Subcutaneous abdominal adipose tissue (tissue), 5 donors: Measurements from ENCODE around the gene AXIN2.
A peak's percentile ranks its signal among the peaks of the same experiment; 100 is the strongest.

Experiments used
- H3K27ac ChIP-seq: one replicate; pipeline ENCODE4 v1.7.0; 2013; ENCODE audit warnings: low read depth, mild to moderate bottlenecking, inconsistent platforms, low read length, moderate library complexity
- H3K27me3 ChIP-seq, 5 donors: one replicate each; pipeline ENCODE4 v1.7.0; 2013; ENCODE audit warnings: low read length in 5 of 5, inconsistent platforms in 1 of 5; ENCODE audit not compliant: control insufficient read depth in 5 of 5, insufficient read depth in 4 of 5
- H3K36me3 ChIP-seq, 5 donors: one replicate each; pipeline ENCODE4 v1.7.0; 2013; ENCODE audit warnings: low read length in 5 of 5; ENCODE audit not compliant: control insufficient read depth in 5 of 5, insufficient read depth in 5 of 5
- H3K4me1 ChIP-seq, 5 donors: one replicate each; pipeline ENCODE4 v1.7.0; 2013; ENCODE audit warnings: low read length in 5 of 5, mild to moderate bottlenecking in 3 of 5, moderate library complexity in 1 of 5; ENCODE audit not compliant: control insufficient read depth in 5 of 5, insufficient read depth in 5 of 5
- H3K4me3 ChIP-seq, 5 donors: one replicate each; pipeline ENCODE4 v1.7.0; 2013; ENCODE audit warnings: low read length in 5 of 5, low read depth in 1 of 5
- H3K9ac ChIP-seq, 5 donors: one replicate each; pipeline ENCODE4 v1.7.0; 2013; ENCODE audit warnings: low read length in 5 of 5, mild to moderate bottlenecking in 4 of 5, moderate library complexity in 3 of 5
- H3K9me3 ChIP-seq, 5 donors: one replicate each; pipeline ENCODE4 v1.7.0; 2013; ENCODE audit warnings: low read length in 5 of 5; ENCODE audit not compliant: control insufficient read depth in 5 of 5
- donor health status: healthy.
- donor health status: healthy.
- donor health status: healthy.
- donor health status: healthy.
- donor health status: healthy.

The AXIN2 gene

DNA sequence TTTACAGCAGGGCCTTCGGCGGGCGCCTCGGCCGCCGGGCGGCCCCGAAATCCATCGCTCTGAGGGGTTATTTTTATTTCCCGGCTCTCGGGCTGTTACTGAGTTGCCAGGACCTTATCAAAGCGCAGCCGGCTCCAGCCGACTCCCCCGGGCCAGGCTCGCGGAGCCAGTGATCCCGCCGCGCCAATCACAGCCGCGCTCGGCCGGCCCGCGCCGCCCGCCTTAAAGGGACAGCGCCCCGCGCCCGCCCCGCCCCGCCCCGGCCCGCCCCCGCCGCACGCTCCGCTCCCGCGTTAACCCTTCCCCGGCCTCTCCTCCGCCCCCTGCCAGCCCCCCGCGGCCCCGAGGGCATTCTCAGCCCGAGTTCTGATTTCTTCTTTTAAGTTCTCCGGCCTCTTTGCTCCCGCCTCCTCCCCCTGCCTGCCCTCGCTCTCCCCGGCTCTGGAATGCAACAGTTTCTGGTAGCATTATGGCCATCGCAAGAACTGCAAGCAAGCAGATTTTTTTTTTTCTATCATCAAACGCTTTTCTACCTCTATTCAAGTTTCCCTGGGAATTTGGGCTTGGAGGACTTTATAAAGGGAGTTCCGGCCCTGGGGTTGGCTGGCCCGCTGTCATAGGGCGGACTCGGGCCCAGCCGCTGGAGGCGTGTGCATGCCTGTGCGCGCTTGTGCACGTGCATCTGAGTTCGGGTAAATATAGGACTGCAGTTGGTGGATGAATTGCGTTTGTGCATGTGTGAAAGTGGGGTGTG, at the start of gene AXIN2:
Gene AXIN2, minus strand, starts transcription at position 197 of the 754 bp plus-strand sequence. CDS start 3,028 bp downstream, outside the sequence.
- peak within 1 kb of the TSS in 3 of 5 donors; percentile 69 to 72 (median 71) for H3K9ac ChIP-seq
- no peak within 1 kb of the TSS for H3K27ac ChIP-seq
- H3K4me3 ChIP-seq, result peak within 1 kb of the TSS; percentile 67 to 85 (median 77)
- no peaks in the 10 kb centered on the region for H3K9me3 ChIP-seq
- peaks cover 0 to 5% (median 0%) of the 10 kb centered on the region in 5 donors for H3K36me3 ChIP-seq
- H3K27me3 ChIP-seq, result no peaks in the 10 kb centered on the region
- peaks cover 0 to 31% (median 21%) of the 10 kb centered on the region in 5 donors for H3K4me1 ChIP-seq

- H3K9me3 ChIP-seq, result no peaks in the 10 kb centered on the region
- no peak overlapping the region for H3K27ac ChIP-seq
- peaks cover 0 to 15% (median 7%) of the 10 kb centered on the region in 5 donors for H3K4me1 ChIP-seq
- H3K27me3 ChIP-seq, result no peaks in the 10 kb centered on the region
- no peaks in the 10 kb centered on the region for H3K36me3 ChIP-seq
- H3K4me3 ChIP-seq, result peak overlapping the region in 1 of 5 donors; percentile 17
- H3K9ac ChIP-seq, result no peak overlapping the region
These were observed 48.3 kb upstream of the AXIN2 start for GRCh38 chr17:65609749-65610148.

GRCh38 chr17:65609286-65609685, 47.8 kb upstream of the AXIN2 start:
- Histone ChIP-seq H3K36me3 (no peaks in the 10 kb centered on the region), H3K27me3 (no peaks in the 10 kb centered on the region), H3K4me1 (peaks cover 0 to 15% (median 7%) of the 10 kb centered on the region in 5 donors), H3K9me3 (no peaks in the 10 kb centered on the region), H3K9ac (no peak overlapping the region), H3K27ac (no peak overlapping the region), H3K4me3 (peak overlapping the region in 1 of 5 donors; percentile 17)

- H3K4me1 ChIP-seq, result peaks cover 0 to 10% (median 6%) of the 10 kb centered on the region in 5 donors
- no peaks in the 10 kb centered on the region for H3K9me3 ChIP-seq
- H3K27me3 ChIP-seq, result no peaks in the 10 kb centered on the region
- H3K4me3 ChIP-seq, result no peak overlapping the region
- no peak overlapping the region for H3K27ac ChIP-seq
- H3K36me3 ChIP-seq, result no peaks in the 10 kb centered on the region
- no peak overlapping the region for H3K9ac ChIP-seq
These were observed 42.6 kb upstream of the AXIN2 start for GRCh38 chr17:65604070-65604469.

- Histone ChIP-seq H3K36me3 (no peaks in the 10 kb centered on the region), H3K9me3 (no peaks in the 10 kb centered on the region), H3K9ac (no peak overlapping the region), H3K4me1 (peaks cover 0 to 8% (median 6%) of the 10 kb centered on the region in 5 donors), H3K27ac (no peak overlapping the region), H3K27me3 (no peaks in the 10 kb centered on the region), H3K4me3 (no peak overlapping the region)
These were observed 40.4 kb upstream of the AXIN2 start for GRCh38 chr17:65601881-65602280.

DNA sequence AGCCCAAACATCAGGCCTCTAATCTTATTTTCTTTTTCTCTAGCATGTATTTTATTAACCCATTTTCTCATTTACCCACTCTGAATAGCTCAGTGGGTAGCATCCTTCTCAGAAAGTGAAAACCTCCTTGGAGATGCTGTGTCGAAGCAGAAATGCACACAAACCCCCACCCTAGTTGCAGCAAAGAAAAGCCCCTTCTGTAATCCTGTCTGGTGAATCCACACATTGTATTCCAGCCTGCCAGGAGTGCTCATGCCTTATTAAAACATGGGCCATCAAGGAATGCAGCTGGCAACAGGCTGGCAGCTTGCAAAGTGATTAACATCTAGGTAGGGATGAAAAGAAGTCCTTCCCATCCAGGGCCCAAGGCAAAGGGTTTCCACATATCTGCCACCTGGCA, 39.7 kb upstream of the AXIN2 start:
- H3K9ac ChIP-seq, result no peak overlapping the region
- H3K27ac ChIP-seq, result no peak overlapping the region
- H3K9me3 ChIP-seq, result no peaks in the 10 kb centered on the region
- H3K36me3 ChIP-seq, result no peaks in the 10 kb centered on the region
- H3K27me3 ChIP-seq, result no peaks in the 10 kb centered on the region
- H3K4me3 ChIP-seq, result no peak overlapping the region
- H3K4me1 ChIP-seq, result peaks cover 0 to 8% (median 6%) of the 10 kb centered on the region in 5 donors

DNA sequence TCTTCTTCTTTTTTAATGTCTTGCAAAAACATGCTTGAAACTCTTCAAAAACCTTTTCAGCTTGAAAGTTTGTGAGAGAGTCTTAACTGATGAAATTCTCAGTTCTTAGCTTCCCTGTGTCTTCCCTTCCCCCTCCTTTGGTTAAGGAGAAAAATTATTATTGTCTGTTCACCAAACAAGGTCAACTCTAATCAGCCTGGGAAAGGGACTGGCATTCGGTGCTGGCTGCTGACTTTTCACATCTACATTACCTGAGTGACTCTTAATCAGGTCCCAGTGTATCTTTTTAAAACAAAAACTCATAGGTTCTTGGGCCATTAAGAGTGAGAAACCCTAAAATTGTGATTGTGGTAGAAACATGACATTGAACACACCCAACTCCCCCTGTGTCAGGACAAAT, 39.1 kb upstream of the AXIN2 start:
- Histone ChIP-seq H3K4me1 (peaks cover 0 to 8% (median 6%) of the 10 kb centered on the region in 5 donors), H3K27ac (no peak overlapping the region), H3K9ac (no peak overlapping the region)

DNA sequence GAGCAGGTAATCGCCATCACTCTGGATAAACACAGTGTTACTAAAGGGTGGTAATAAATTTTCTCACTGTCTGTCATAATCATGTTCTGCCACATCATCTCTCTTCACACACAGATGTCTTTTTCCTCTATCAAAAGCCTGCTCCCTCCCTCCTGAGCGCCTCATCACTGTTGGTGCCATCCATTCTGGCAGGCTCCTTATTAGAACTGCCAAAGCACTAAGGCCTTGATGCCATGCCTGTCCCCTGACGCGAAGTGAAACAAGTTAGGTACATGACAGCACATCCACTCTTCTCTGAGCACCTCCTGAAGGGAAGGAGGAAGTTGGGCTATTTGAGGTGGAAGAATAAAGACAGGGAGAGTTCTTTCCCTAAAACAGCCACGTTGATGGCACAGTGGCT, 38.2 kb upstream of the AXIN2 start:
- H3K36me3 ChIP-seq, result no peaks in the 10 kb centered on the region
- H3K4me1 ChIP-seq, result peaks cover 0 to 9% (median 6%) of the 10 kb centered on the region in 5 donors
- no peak overlapping the region for H3K4me3 ChIP-seq
- H3K27me3 ChIP-seq, result no peaks in the 10 kb centered on the region
- no peaks in the 10 kb centered on the region for H3K9me3 ChIP-seq
- H3K27ac ChIP-seq, result no peak overlapping the region
- no peak overlapping the region for H3K9ac ChIP-seq

More for the DNA sequence above, 39.1 kb upstream of the AXIN2 start:
- H3K9me3 ChIP-seq, result no peaks in the 10 kb centered on the region
- H3K4me3 ChIP-seq, result no peak overlapping the region
- H3K27me3 ChIP-seq, result no peaks in the 10 kb centered on the region
- no peaks in the 10 kb centered on the region for H3K36me3 ChIP-seq

- no peaks in the 10 kb centered on the region for H3K36me3 ChIP-seq
- H3K27me3 ChIP-seq, result no peaks in the 10 kb centered on the region
- no peak overlapping the region for H3K9ac ChIP-seq
- peaks cover 0 to 18% (median 10%) of the 10 kb centered on the region in 5 donors for H3K4me1 ChIP-seq
- H3K27ac ChIP-seq, result no peak overlapping the region
- no peaks in the 10 kb centered on the region for H3K9me3 ChIP-seq
- no peak overlapping the region for H3K4me3 ChIP-seq
These were observed 37.3 kb upstream of the AXIN2 start for GRCh38 chr17:65598746-65599145.

GRCh38 chr17:65595071-65595656, 33.7 kb upstream of the AXIN2 start:
- Histone ChIP-seq H3K27ac (no peak overlapping the region), H3K4me3 (no peak overlapping the region), H3K4me1 (peaks cover 0 to 16% (median 9%) of the 10 kb centered on the region in 5 donors), H3K36me3 (no peaks in the 10 kb centered on the region), H3K27me3 (no peaks in the 10 kb centered on the region), H3K9ac (no peak overlapping the region), H3K9me3 (no peaks in the 10 kb centered on the region)
